Keratinocyte (primary cell): ENCODE results near the gene TRUB1.

Experiments
- EZH2 ChIP-seq: IDR thresholded peaks from one replicate; pipeline ENCODE4 v1.6.1; 2012; ENCODE audit warnings: inconsistent platforms, mild to moderate bottlenecking, low read length, moderate library complexity
- TF ChIP-seq, protein P1 (sequence below), 3 experiments: IDR thresholded peaks in 1 of 3; conservative IDR thresholded peaks in 1 of 3; optimal IDR thresholded peaks in 1 of 3; 2 replicates in 2 of 3; 3 replicates in 1 of 3; pipeline versions ENCODE3 to v1.5.1; 2011; ENCODE audit warnings: low read length in 3 of 3, mild to moderate bottlenecking in 3 of 3, moderate library complexity in 2 of 3, control low read depth in 1 of 3, inconsistent platforms in 1 of 3; ENCODE audit not compliant: insufficient read depth in 2 of 3; ENCODE audit errors: extremely low read depth in 1 of 3

GRCh38 chr10:115020449-115020848, 82.5 kb downstream of the TRUB1 start:
- TF ChIP-seq, protein P1, sequence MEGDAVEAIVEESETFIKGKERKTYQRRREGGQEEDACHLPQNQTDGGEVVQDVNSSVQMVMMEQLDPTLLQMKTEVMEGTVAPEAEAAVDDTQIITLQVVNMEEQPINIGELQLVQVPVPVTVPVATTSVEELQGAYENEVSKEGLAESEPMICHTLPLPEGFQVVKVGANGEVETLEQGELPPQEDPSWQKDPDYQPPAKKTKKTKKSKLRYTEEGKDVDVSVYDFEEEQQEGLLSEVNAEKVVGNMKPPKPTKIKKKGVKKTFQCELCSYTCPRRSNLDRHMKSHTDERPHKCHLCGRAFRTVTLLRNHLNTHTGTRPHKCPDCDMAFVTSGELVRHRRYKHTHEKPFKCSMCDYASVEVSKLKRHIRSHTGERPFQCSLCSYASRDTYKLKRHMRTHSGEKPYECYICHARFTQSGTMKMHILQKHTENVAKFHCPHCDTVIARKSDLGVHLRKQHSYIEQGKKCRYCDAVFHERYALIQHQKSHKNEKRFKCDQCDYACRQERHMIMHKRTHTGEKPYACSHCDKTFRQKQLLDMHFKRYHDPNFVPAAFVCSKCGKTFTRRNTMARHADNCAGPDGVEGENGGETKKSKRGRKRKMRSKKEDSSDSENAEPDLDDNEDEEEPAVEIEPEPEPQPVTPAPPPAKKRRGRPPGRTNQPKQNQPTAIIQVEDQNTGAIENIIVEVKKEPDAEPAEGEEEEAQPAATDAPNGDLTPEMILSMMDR (optimal IDR thresholded peaks at IDR 0.05 in 1 of 3, IDR thresholded peaks at IDR 0.05 in 1 of 3, conservative IDR thresholded peaks at IDR 0.05 in 1 of 3; ENCODE audit: extremely low read depth in 1 of 3, insufficient read depth in 2 of 3, low read length in 3 of 3), result no peak
- TF ChIP-seq EZH2, result no peak
